Neural cell (in vitro differentiated cells): Measurements from ENCODE around the gene LPGAT1. TPM values are rescaled to one million over a fixed set of nuclear protein-coding genes. Genes with fewer than 3 reads are reported as not detected.
"Not testable (repeated sequence)": the region's sequence is repeated elsewhere in the genome, so short reads cannot be mapped to it uniquely, and the experiment has no call there.

Experiments
- H2AFZ ChIP-seq: fragments of 200-600, 300-800 bp; sonication (generic), shearing (Covaris generic); 2 replicates; pipeline ENCODE4 v1.6.0; 2014; ENCODE audit warnings: low read depth, mild to moderate bottlenecking, antibody characterized with exemption, low read length, moderate library complexity
- H3F3A ChIP-seq: fragments of 200-600 bp; shearing (Covaris generic); 2 replicates; pipeline ENCODE4 v1.6.1; 2016; ENCODE audit warnings: mild to moderate bottlenecking, moderate library complexity, mixed read lengths, antibody characterized with exemption, low read length; ENCODE audit not compliant: insufficient read depth, poor library complexity, severe bottlenecking
- H3K27ac ChIP-seq: fragments of 200-600, 300-800 bp; sonication (generic), shearing (Covaris generic); 2 replicates; pipeline ENCODE4 v1.5.1; 2014; ENCODE audit warnings: mild to moderate bottlenecking, low read length, moderate library complexity
- H3K27me3 ChIP-seq: fragments of 300-800, 200-600 bp; sonication (generic), shearing (Covaris generic); 2 replicates; pipeline ENCODE4 v1.6.0; 2014; ENCODE audit warnings: mild to moderate bottlenecking, low read depth, low read length, moderate library complexity; ENCODE audit not compliant: insufficient read depth
- H3K36me3 ChIP-seq: fragments of 300-800, 200-600 bp; sonication (generic), shearing (Covaris generic); 2 replicates; pipeline ENCODE4 v1.5.1; 2014; ENCODE audit warnings: mild to moderate bottlenecking, antibody characterized with exemption, low read length, moderate library complexity; ENCODE audit not compliant: insufficient read depth
- H3K4me2 ChIP-seq: fragments of 300-800, 200-600 bp; sonication (generic), shearing (Covaris generic); 2 replicates; pipeline ENCODE4 v1.6.0; 2014; ENCODE audit warnings: mild to moderate bottlenecking, low read length
- H3K4me3 ChIP-seq: fragments of 300-800, 200-600 bp; sonication (generic), shearing (Covaris generic); 2 replicates; pipeline ENCODE4 v1.5.1; 2014; ENCODE audit warnings: mild to moderate bottlenecking, low read length, moderate library complexity
- H3K79me2 ChIP-seq: fragments of 200-600 bp; shearing (Covaris generic); replicated peaks from 2 replicates; pipeline ENCODE4 v1.6.0; 2014; ENCODE audit warnings: mild to moderate bottlenecking, low read length, moderate library complexity; ENCODE audit not compliant: insufficient read depth
- H3K9ac ChIP-seq: fragments of 300-800, 200-600 bp; sonication (generic), shearing (Covaris generic); 2 replicates; pipeline ENCODE4 v1.6.1; 2016; ENCODE audit warnings: mild to moderate bottlenecking, low read length, mixed read lengths
- H3K9me2 ChIP-seq: fragments of 200-600 bp; shearing (Covaris generic); 2 replicates; pipeline ENCODE4 v1.6.1; 2016; ENCODE audit warnings: mild to moderate bottlenecking, low read length, mixed read lengths; ENCODE audit not compliant: insufficient read depth
- H3K9me3 ChIP-seq: fragments of 200-600, 300-800 bp; sonication (generic), shearing (Covaris generic); 2 replicates; pipeline ENCODE4 v1.6.1; 2016; ENCODE audit warnings: mild to moderate bottlenecking, mixed run types, low read length, moderate library complexity, mixed read lengths
- H4K20me1 ChIP-seq: fragments of 200-600 bp; shearing (Covaris generic); 2 replicates; pipeline ENCODE4 v1.6.1; 2016; ENCODE audit warnings: mild to moderate bottlenecking, mixed run types; ENCODE audit not compliant: insufficient read depth
- EP300 ChIP-seq: fragments of 450-650 bp; conservative IDR thresholded peaks from 2 replicates; pipeline ENCODE4 v1.6.1; 2014; ENCODE audit warnings: antibody characterized with exemption, mild to moderate bottlenecking, moderate library complexity; ENCODE audit not compliant: poor library complexity, severe bottlenecking
- EZH2 ChIP-seq: fragments of 200-600, 300-800 bp; shearing (Covaris generic), sonication (generic); IDR thresholded peaks from 2 replicates; pipeline ENCODE4 v1.6.1; 2014; ENCODE audit warnings: antibody characterized with exemption, low read length, borderline replicate concordance, mild to moderate bottlenecking; ENCODE audit not compliant: insufficient read depth, poor library complexity, severe bottlenecking
- MXI1 ChIP-seq: fragments of 450-650 bp; conservative IDR thresholded peaks from 2 replicates; pipeline ENCODE4 v1.6.1; 2014; ENCODE audit warnings: antibody characterized with exemption, mild to moderate bottlenecking; ENCODE audit not compliant: poor library complexity, severe bottlenecking
- POLR2AphosphoS5 ChIP-seq: IDR thresholded peaks from 2 replicates; pipeline ENCODE4 v1.6.1; 2012
- RAD21 ChIP-seq: fragments of 450-650 bp; conservative IDR thresholded peaks from 2 replicates; pipeline ENCODE4 v1.6.1; 2014; ENCODE audit warnings: antibody characterized with exemption, mild to moderate bottlenecking, moderate library complexity
- SMC3 ChIP-seq: fragments of 450-650 bp; conservative IDR thresholded peaks from 2 replicates; pipeline ENCODE4 v1.6.1; 2014; ENCODE audit warnings: antibody characterized with exemption, mild to moderate bottlenecking, moderate library complexity; ENCODE audit not compliant: poor library complexity
- TAF1 ChIP-seq: IDR thresholded peaks from 2 replicates; pipeline ENCODE4 v1.6.1; 2012; ENCODE audit warnings: low read depth
- polyA plus RNA-seq: library from polyadenylated mRNA; depleted of rRNA; stranded (reverse); fragments of >200 nt; gene quantifications from 2 replicates; pipeline ENCODE4 v1.2.3, GENCODE V29; 2014
- small RNA-seq, 3 experiments: library from RNA; depleted of rRNA; stranded (forward); fragments of <200 nt; gene quantifications; one replicate each; pipeline ENCODE3, GENCODE V24; 2012
- TF ChIP-seq, protein P1 (sequence below): IDR thresholded peaks from 2 replicates; pipeline ENCODE4 v1.6.1; 2012; ENCODE audit warnings: borderline replicate concordance
- TF ChIP-seq, protein P2 (sequence below): fragments of 450-650 bp; IDR thresholded peaks from 2 replicates; pipeline ENCODE4 v1.5.1; 2014; ENCODE audit warnings: antibody characterized with exemption, mild to moderate bottlenecking, moderate library complexity; ENCODE audit not compliant: poor library complexity, severe bottlenecking

The LPGAT1 gene
- polyA plus RNA-seq, 1 donor from 2014 or later: 53.1 TPM

DNA sequence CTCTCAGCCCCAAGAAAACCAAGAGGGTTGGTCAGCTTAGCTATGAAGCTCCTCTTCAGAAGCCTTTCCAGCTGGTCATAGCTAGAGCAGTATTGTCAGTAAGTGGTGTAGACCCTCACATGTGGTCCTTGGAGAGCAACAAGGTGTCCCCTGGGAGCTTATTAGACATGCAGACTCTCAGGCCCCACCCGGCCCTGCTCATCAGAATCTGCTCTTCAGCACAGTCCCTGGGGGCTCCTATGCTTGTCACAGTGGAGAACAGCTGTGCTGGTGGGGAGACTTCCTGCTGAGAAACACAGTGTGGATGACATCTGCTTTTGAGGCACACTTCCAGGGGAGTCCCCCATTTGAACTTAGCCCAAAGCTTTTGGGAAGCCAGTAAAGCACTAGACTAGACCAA, 133.2 kb downstream of the LPGAT1 start:
- Histone ChIP-seq H3K79me2 (no peaks in the 10 kb centered on the region), H3K4me2 (no peak overlapping the region), H3K9me2 (no peaks in the 10 kb centered on the region), H4K20me1 (no peaks in the 10 kb centered on the region), H3K9ac (no peak overlapping the region), H3K27ac (no peak overlapping the region), H3K4me3 (no peak overlapping the region), H3F3A (no peaks in the 10 kb centered on the region), H3K27me3 (no peaks in the 10 kb centered on the region), H3K36me3 (no peaks in the 10 kb centered on the region), H3K9me3 (no peaks in the 10 kb centered on the region), H2AFZ (no peak overlapping the region)
- TF ChIP-seq EZH2: no peak

DNA sequence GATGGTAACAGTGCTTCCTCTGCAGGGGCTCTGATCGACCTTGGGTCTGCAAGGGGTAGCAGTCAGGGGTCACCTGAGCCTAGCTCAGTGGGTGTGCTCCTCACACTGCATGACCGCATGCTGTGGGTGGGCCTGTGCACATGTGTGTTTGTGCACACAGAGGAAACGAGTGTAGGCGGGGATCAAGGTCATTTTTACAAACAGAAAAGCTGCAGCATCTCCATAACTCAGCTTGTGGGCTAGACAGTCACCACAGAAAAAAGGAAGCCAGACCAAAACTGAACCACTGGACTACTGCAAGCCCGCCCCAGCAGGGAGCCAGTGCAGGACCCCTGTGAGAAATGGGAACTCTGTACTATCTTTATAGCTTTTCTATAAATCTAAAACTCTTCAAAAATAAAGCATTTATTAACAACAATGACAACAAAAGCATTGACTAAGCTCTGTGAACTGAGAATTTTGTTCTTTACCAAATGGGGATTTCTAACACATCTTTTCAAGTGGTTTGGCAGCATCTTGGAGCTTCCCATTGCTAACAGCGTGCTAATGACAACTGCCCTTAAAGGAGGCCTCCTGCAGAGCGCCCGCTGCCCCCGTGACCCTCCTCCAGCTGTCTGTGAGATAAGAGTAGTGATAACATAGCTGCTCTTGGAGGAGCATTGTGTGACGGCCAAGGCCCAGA, 135.3 kb downstream of the LPGAT1 start:
- H3K9me2 ChIP-seq: no peaks in the 10 kb centered on the region
- TF ChIP-seq, protein P1, sequence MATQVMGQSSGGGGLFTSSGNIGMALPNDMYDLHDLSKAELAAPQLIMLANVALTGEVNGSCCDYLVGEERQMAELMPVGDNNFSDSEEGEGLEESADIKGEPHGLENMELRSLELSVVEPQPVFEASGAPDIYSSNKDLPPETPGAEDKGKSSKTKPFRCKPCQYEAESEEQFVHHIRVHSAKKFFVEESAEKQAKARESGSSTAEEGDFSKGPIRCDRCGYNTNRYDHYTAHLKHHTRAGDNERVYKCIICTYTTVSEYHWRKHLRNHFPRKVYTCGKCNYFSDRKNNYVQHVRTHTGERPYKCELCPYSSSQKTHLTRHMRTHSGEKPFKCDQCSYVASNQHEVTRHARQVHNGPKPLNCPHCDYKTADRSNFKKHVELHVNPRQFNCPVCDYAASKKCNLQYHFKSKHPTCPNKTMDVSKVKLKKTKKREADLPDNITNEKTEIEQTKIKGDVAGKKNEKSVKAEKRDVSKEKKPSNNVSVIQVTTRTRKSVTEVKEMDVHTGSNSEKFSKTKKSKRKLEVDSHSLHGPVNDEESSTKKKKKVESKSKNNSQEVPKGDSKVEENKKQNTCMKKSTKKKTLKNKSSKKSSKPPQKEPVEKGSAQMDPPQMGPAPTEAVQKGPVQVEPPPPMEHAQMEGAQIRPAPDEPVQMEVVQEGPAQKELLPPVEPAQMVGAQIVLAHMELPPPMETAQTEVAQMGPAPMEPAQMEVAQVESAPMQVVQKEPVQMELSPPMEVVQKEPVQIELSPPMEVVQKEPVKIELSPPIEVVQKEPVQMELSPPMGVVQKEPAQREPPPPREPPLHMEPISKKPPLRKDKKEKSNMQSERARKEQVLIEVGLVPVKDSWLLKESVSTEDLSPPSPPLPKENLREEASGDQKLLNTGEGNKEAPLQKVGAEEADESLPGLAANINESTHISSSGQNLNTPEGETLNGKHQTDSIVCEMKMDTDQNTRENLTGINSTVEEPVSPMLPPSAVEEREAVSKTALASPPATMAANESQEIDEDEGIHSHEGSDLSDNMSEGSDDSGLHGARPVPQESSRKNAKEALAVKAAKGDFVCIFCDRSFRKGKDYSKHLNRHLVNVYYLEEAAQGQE: no peak
- no peak for TF ChIP-seq EP300
- TF ChIP-seq RAD21: no peak
- no peak for TF ChIP-seq EZH2
- no peak for TF ChIP-seq MXI1
- TF ChIP-seq POLR2AphosphoS5: no peak
- no peak for TF ChIP-seq SMC3
- TF ChIP-seq, protein P2, sequence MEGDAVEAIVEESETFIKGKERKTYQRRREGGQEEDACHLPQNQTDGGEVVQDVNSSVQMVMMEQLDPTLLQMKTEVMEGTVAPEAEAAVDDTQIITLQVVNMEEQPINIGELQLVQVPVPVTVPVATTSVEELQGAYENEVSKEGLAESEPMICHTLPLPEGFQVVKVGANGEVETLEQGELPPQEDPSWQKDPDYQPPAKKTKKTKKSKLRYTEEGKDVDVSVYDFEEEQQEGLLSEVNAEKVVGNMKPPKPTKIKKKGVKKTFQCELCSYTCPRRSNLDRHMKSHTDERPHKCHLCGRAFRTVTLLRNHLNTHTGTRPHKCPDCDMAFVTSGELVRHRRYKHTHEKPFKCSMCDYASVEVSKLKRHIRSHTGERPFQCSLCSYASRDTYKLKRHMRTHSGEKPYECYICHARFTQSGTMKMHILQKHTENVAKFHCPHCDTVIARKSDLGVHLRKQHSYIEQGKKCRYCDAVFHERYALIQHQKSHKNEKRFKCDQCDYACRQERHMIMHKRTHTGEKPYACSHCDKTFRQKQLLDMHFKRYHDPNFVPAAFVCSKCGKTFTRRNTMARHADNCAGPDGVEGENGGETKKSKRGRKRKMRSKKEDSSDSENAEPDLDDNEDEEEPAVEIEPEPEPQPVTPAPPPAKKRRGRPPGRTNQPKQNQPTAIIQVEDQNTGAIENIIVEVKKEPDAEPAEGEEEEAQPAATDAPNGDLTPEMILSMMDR: no peak
- no peak for TF ChIP-seq TAF1
- no peak overlapping the region for H3K4me3 ChIP-seq
- no peaks in the 10 kb centered on the region for H4K20me1 ChIP-seq
- H3K27ac ChIP-seq: no peak overlapping the region
- no peak overlapping the region for H3K9ac ChIP-seq
- H3K79me2 ChIP-seq: no peaks in the 10 kb centered on the region
- no peaks in the 10 kb centered on the region for H3K9me3 ChIP-seq
- no peaks in the 10 kb centered on the region for H3K36me3 ChIP-seq
- H2AFZ ChIP-seq: no peak overlapping the region
- no peaks in the 10 kb centered on the region for H3F3A ChIP-seq
- H3K4me2 ChIP-seq: no peak overlapping the region
- no peaks in the 10 kb centered on the region for H3K27me3 ChIP-seq

DNA sequence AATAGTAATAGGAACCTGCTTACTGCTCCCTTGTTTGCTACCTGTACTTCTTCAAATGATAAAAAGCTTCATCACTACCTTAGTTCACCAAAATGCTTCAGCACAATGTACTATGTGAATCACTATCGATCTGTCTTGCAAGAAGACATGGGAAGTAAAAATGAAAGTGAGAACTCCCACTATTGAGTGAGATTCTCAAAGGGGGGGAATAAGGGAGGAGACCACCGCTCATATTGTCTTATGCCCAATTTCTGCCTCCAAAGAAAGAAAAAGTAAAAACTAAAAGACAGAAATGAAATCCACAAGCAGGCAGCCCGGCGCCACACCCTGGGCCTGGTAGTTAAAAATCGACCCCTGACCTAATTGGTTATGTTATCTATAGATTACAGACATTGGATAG, 136.7 kb downstream of the LPGAT1 start:
- H4K20me1 ChIP-seq: not testable (repeated sequence)

More for the DNA sequence above, 136.7 kb downstream of the LPGAT1 start:
- not testable (repeated sequence) for H3K27ac ChIP-seq, H3F3A ChIP-seq, H3K9me2 ChIP-seq, H3K9me3 ChIP-seq, H2AFZ ChIP-seq, H3K9ac ChIP-seq, H3K4me2 ChIP-seq, H3K36me3 ChIP-seq, H3K4me3 ChIP-seq, H3K27me3 ChIP-seq, H3K79me2 ChIP-seq

Small RNAs within 50 kb of the gene (small RNA-seq; reads per million reads assigned to genes)
- gene RF00019: 0 to 1.2 (median 0) reads per million in 3 experiments
- gene RN7SL344P: 0 reads per million in 3 experiments

Other genes with a start within 250 kb of the LPGAT1 start
- gene NEK2, start 155.1 kb downstream of the LPGAT1 start, polyA plus RNA-seq: 0.98 and 1.1 TPM in 2 replicates
- gene INTS7, start 204.8 kb upstream of the LPGAT1 start, polyA plus RNA-seq: 14.8 and 23.6 TPM in 2 replicates
- 0.76 and 1.1 TPM in 2 replicates for gene DTL, start 205.0 kb upstream of the LPGAT1 start, polyA plus RNA-seq